ENCODE data around the gene PRAMEF10.
"Not testable (repeated sequence)": the region's sequence is repeated elsewhere in the genome, so short reads cannot be mapped to it uniquely, and the experiment has no call there.

PRAMEF10 gene, protein sequence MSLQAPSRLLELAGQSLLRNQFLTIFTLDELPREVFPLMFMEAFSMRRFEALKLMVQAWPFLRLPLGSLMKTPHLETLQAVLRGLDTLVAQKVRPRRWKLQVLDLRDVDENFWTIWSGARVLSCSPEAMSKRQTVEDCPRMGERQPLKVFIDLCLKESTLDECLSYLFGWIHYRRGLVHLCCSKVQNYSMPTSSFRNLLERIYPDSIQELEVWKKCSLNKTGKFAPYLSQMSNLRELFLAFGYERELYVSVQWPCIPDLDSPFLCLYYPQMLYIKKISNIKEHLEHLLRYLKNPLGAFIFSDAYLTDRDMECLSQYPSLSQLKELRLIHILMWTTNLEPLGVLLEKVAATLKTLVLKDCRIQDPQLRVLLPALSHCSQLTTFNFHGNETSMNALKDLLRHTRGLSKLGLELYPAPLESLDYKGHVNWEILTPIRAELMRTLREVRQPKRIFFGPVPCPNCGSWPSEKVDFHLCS

DNA sequence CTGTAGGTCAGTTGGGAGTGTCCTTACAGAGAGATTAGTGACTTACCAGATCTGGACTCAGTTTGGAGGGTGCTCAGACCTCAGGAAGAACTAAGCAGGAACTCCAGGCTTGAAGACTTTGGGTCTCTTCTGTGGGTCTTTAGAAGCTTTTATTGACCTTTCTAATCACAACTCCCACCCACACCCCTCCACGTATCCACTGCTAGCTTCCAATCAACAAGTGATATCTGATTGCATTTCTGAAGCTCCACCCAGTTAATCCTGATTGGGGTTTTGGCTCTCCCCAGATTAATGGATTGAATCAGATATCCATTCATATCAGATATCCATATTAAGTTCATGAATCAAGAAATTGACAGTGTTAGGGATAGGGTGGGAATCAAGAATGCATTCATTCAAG lies at the start of gene PRAMEF10:
Gene PRAMEF10 (minus strand): TSS at position 101 of the 400 bp plus-strand sequence. CDS start 2,423 bp downstream, outside the sequence.
- not testable (repeated sequence) for DNase-seq

DNA sequence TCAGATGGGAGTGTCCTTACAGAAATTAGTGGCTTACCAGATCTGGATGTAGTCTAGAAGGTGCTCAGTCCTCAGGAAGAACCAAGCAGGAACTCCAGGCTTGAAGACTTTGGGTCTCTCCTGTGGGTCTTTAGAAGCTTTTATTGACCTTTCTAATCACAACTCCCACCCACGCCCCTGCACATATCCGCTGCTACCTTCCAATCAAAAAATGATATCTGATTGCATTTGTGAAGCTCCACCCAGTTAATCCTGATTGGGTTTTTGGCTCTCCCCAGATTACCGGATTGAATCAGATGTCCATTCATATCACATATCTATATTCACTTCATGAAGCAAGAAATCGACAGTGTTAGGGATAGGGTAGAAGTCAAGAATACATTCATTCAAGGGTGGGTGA lies 49.4 kb upstream of the PRAMEF10 start, which contains the start of gene PRAMEF6:
Gene PRAMEF6 (minus strand): TSS at position 101 of the 400 bp plus-strand sequence. CDS start 5,062 bp downstream, outside the sequence.
- DNase-seq: not testable (repeated sequence)

DNA sequence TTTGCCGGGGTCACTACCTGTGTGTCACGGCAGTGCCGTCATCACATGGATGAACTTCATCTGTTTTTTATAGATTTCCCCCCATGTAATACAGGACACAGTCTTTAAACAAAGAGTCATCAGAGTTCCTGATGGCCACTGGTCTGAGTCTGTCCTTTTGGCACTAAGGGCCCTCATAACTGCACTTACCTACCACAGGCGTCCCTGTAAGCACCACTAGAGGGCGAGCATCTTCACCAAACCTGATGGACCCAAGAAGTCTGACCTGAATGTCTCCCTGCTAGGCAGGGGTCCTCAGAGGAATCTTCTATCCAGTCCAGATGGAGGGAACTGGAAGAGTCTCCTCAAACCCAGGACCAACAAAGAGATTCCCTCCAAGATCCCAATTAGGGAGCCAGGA lies 26.3 kb upstream of the PRAMEF10 start:
- DNase-seq: not testable (repeated sequence)

GRCh38 chr1:12921749-12922148 lies 23.7 kb upstream of the PRAMEF10 start:
- not testable (repeated sequence) for DNase-seq

GRCh38 chr1:12916310-12916709 lies 18.2 kb upstream of the PRAMEF10 start, which contains the start of gene PRAMEF7:
Gene PRAMEF7 (plus strand): TSS chr1:12916610. CDS start chr1:12917693, 1,083 bp downstream.
- not testable (repeated sequence) for DNase-seq

DNA sequence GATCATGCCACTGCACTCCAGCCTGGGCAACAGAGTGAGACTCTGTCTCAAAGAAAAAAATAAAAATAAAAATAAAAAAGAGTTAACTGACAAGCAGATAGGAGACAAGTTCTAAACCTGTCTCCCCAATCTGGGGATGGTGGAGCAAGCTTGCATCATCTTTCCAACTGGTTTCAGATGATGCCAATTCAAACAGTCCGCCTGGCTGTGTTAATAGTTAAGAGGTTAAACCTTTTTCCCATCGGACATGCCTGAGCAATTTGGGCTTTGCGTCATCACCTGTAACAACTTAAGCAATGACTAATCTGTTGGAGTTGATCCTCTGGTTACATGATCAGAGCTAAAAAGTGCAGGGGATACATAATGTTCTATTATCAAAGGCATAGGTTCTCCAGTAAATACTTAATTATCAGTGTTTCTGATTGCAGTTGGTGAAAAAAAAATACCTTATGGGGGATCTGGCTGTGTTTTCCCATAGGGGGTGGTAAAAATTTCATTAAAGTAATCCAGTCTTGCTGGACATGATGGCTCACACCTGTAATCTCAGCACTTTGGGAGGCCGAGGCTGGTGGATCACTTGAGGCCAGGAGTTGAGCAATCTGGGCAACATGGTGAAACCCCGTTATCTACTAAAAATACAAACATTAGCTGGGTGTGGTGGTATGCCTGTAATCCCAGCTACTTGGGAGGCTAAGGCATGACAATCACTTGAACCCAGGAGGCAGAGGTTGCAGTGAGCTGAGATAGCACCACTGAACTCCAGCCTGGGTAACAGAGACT lies 5.9 kb upstream of the PRAMEF10 start:
- DNase-seq: not testable (repeated sequence)

DNA sequence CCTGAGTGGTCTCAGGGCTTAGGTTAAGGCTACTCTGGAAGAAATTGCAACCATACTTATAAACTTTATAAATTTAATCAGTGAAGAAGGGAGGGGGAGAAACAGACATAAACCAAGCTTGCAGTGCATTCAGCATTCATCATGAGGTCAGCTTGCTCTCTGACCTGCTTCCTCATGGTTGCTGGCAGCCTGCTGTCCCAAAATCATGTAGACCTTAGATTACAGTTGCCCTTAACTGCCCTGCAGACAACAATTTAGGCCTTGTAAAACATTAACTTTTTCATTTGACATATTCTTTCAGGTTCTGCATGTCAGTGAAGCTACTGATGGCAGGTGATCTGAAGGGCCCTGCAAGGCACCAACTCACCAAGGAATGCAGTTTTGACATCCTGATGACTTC lies 1.1 kb upstream of the PRAMEF10 start:
- DNase-seq: not testable (repeated sequence)

- not testable (repeated sequence) for DNase-seq
These were observed 12.0 kb downstream of the PRAMEF10 start, which contains the start of gene PRAMEF4 for GRCh38 chr1:12886101-12886500. Gene PRAMEF4 (minus strand): TSS chr1:12886201. CDS start chr1:12883394, 2,807 bp downstream.

GRCh38 chr1:12878453-12878852 lies 19.6 kb downstream of the PRAMEF10 start:
- not testable (repeated sequence) for DNase-seq

GRCh38 chr1:12863131-12863880 lies 34.8 kb downstream of the PRAMEF10 start:
- DNase-seq: not testable (repeated sequence)

DNA sequence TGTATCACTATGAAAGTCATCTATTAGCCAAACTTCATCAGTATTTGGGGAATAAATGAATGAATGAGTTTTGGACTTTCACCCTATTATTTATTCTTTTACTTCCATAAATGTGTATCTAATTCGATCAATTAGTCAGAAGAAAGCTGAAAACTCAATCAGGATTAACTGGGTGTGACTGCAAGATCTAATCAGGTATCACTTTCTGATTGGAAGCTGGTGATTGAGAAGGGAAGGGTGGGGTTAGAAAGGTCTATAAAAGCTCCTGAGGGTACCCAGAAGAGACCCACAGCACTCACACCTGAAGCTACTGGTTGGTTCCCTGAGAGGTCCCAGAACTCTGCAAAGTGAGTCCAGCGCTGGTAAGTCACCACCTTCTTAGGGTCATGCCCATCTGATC lies 41.3 kb downstream of the PRAMEF10 start, which contains the start of gene PRAMEF2:
Gene PRAMEF2 (plus strand): TSS at position 301 of the 400 bp plus-strand sequence. CDS start 1,924 bp downstream, outside the sequence.
- not testable (repeated sequence) for DNase-seq

DNA sequence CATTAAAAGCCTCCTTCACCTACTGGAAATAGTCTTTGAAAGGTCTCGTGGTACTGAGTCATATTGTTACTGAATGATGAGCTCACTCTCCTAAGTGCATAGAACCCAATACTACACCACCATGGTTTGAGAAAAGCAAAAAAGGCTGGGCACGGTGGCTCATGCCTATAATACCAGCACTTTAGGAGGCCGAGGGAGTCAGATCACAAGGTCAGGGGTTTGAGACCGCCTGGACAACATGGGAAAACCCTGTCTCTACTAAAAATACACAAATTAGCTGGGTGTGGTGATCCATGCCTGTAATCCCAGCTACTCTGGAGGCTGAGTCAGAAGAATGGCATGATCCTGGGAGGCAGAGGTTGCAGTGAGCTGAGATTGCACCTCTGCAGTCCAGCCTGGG lies 46.3 kb downstream of the PRAMEF10 start:
- no peak for DNase-seq

- not testable (repeated sequence) for DNase-seq
These were observed 49.5 kb downstream of the PRAMEF10 start, which contains the start of gene HNRNPCL1 for GRCh38 chr1:12848620-12849019. Gene HNRNPCL1 (minus strand): TSS chr1:12848720. CDS start chr1:12848289, 431 bp downstream.

All from NCI-H1048 (cell line).